ENCODE results near the gene BICC1. TPM values are rescaled to one million over a fixed set of nuclear protein-coding genes. Genes with fewer than 3 reads are reported as not detected.

BICC1 gene
- total and polyA plus RNA-seq, 2 of the 8 experiments (the other 6 are each of a cell fraction or from before 2014, with no cell fraction given): 0.20 to 0.73 TPM

- TF ChIP-seq, protein P1, sequence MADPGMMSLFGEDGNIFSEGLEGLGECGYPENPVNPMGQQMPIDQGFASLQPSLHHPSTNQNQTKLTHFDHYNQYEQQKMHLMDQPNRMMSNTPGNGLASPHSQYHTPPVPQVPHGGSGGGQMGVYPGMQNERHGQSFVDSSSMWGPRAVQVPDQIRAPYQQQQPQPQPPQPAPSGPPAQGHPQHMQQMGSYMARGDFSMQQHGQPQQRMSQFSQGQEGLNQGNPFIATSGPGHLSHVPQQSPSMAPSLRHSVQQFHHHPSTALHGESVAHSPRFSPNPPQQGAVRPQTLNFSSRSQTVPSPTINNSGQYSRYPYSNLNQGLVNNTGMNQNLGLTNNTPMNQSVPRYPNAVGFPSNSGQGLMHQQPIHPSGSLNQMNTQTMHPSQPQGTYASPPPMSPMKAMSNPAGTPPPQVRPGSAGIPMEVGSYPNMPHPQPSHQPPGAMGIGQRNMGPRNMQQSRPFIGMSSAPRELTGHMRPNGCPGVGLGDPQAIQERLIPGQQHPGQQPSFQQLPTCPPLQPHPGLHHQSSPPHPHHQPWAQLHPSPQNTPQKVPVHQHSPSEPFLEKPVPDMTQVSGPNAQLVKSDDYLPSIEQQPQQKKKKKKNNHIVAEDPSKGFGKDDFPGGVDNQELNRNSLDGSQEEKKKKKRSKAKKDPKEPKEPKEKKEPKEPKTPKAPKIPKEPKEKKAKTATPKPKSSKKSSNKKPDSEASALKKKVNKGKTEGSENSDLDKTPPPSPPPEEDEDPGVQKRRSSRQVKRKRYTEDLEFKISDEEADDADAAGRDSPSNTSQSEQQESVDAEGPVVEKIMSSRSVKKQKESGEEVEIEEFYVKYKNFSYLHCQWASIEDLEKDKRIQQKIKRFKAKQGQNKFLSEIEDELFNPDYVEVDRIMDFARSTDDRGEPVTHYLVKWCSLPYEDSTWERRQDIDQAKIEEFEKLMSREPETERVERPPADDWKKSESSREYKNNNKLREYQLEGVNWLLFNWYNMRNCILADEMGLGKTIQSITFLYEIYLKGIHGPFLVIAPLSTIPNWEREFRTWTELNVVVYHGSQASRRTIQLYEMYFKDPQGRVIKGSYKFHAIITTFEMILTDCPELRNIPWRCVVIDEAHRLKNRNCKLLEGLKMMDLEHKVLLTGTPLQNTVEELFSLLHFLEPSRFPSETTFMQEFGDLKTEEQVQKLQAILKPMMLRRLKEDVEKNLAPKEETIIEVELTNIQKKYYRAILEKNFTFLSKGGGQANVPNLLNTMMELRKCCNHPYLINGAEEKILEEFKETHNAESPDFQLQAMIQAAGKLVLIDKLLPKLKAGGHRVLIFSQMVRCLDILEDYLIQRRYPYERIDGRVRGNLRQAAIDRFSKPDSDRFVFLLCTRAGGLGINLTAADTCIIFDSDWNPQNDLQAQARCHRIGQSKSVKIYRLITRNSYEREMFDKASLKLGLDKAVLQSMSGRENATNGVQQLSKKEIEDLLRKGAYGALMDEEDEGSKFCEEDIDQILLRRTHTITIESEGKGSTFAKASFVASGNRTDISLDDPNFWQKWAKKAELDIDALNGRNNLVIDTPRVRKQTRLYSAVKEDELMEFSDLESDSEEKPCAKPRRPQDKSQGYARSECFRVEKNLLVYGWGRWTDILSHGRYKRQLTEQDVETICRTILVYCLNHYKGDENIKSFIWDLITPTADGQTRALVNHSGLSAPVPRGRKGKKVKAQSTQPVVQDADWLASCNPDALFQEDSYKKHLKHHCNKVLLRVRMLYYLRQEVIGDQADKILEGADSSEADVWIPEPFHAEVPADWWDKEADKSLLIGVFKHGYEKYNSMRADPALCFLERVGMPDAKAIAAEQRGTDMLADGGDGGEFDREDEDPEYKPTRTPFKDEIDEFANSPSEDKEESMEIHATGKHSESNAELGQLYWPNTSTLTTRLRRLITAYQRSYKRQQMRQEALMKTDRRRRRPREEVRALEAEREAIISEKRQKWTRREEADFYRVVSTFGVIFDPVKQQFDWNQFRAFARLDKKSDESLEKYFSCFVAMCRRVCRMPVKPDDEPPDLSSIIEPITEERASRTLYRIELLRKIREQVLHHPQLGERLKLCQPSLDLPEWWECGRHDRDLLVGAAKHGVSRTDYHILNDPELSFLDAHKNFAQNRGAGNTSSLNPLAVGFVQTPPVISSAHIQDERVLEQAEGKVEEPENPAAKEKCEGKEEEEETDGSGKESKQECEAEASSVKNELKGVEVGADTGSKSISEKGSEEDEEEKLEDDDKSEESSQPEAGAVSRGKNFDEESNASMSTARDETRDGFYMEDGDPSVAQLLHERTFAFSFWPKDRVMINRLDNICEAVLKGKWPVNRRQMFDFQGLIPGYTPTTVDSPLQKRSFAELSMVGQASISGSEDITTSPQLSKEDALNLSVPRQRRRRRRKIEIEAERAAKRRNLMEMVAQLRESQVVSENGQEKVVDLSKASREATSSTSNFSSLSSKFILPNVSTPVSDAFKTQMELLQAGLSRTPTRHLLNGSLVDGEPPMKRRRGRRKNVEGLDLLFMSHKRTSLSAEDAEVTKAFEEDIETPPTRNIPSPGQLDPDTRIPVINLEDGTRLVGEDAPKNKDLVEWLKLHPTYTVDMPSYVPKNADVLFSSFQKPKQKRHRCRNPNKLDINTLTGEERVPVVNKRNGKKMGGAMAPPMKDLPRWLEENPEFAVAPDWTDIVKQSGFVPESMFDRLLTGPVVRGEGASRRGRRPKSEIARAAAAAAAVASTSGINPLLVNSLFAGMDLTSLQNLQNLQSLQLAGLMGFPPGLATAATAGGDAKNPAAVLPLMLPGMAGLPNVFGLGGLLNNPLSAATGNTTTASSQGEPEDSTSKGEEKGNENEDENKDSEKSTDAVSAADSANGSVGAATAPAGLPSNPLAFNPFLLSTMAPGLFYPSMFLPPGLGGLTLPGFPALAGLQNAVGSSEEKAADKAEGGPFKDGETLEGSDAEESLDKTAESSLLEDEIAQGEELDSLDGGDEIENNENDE (IDR thresholded peaks at IDR 0.05; ENCODE audit: insufficient replicate concordance, low read length): no peak
- no peak for TF ChIP-seq NRF1 (IDR thresholded peaks at IDR 0.05; ENCODE audit: low read depth, low read length)
- no peak for TF ChIP-seq CTCF (IDR thresholded peaks at IDR 0.05; ENCODE audit: control extremely low read depth in 1 of 3, insufficient read depth in 1 of 3, low read depth in 1 of 3, low read length in 3 of 3)
- no peak for TF ChIP-seq SIN3A (conservative IDR thresholded peaks at IDR 0.05 in 1 of 2, IDR thresholded peaks at IDR 0.05 in 1 of 2; ENCODE audit: low read depth in 1 of 2, low read length in 2 of 2)
- TF ChIP-seq E2F6 (IDR thresholded peaks at IDR 0.05): no peak
- no peak for TF ChIP-seq BCL11A (IDR thresholded peaks at IDR 0.05; ENCODE audit: low read depth in 2 of 2, low read length in 2 of 2)
- no peak for TF ChIP-seq SIX5 (IDR thresholded peaks at IDR 0.05; ENCODE audit: low read depth, low read length)
- TF ChIP-seq TAF1 (IDR thresholded peaks at IDR 0.05; ENCODE audit: low read depth, low read length): no peak
Observed at GRCh38 chr10:58704671-58705141, 192.0 kb downstream of the BICC1 start (continued).
